Tibial nerve (tissue), 4 donors: ENCODE data around the gene VTCN1. TPM values are rescaled to one million over a fixed set of nuclear protein-coding genes. Genes with fewer than 3 reads are reported as not detected.

Experiments used
- DNase-seq, 2 donors: peaks; one replicate each; pipeline ENCODE4 v3.0.0-alpha.2; 2019; ENCODE audit warnings: low spot score in 2 of 2
- H3K27ac ChIP-seq, 4 donors: fragments of 200-600 bp; sonication (generic) in 3 of 4; one replicate each; pipeline ENCODE4 v1.5.1; 2017 to 2019; ENCODE audit warnings: mild to moderate bottlenecking in 1 of 4
- H3K27me3 ChIP-seq, 2 donors: fragments of 200-600 bp; sonication (generic) in 1 of 2; one replicate each; pipeline versions ENCODE4 v1.5.1 to v1.6.0; 2017 to 2019
- H3K36me3 ChIP-seq, 3 donors: fragments of 200-600 bp; sonication (generic); one replicate each; pipeline ENCODE4 v1.5.1; 2018 to 2019
- H3K4me1 ChIP-seq, 4 donors: fragments of 200-600 bp; sonication (generic) in 3 of 4; one replicate each; pipeline ENCODE4 v1.5.1; 2017 to 2019
- H3K4me3 ChIP-seq, 4 donors: fragments of 200-600 bp; sonication (generic) in 3 of 4; one replicate each; pipeline ENCODE4 v1.5.1; 2017 to 2019; ENCODE audit warnings: mild to moderate bottlenecking in 1 of 4, moderate library complexity in 1 of 4
- H3K9me3 ChIP-seq, 4 donors: fragments of 200-600 bp; sonication (generic) in 3 of 4; one replicate each; pipeline ENCODE4 v1.5.1; 2017 to 2019
- CTCF ChIP-seq, 5 experiments: fragments of 200-600 bp in 3 of 5; fragments of 450-650 bp in 2 of 5; sonication (generic) in 3 of 5; IDR thresholded peaks; one replicate each; pipeline ENCODE4 v1.5.1; 2016 to 2019; ENCODE audit warnings: antibody characterized with exemption in 5 of 5, mild to moderate bottlenecking in 3 of 5, moderate library complexity in 2 of 5
- EP300 ChIP-seq, 2 donors: sonication (generic); formaldehyde crosslinking; IDR thresholded peaks; one replicate each; pipeline ENCODE4 v1.6.1; 2017; ENCODE audit warnings: antibody characterized with exemption in 2 of 2, mild to moderate bottlenecking in 1 of 2
- POLR2A ChIP-seq, 2 donors: fragments of 450-650 bp; IDR thresholded peaks; one replicate each; pipeline ENCODE4 v1.6.1; 2017; ENCODE audit warnings: antibody characterized with exemption in 2 of 2, mild to moderate bottlenecking in 2 of 2, moderate library complexity in 2 of 2
- WGBS, 2 donors: methylation state at CpG; one replicate each; pipeline ENCODE4 v1.1.5; 2018; 5-methylcytosine and 5-hydroxymethylcytosine counted together
- total RNA-seq, 4 donors: library from RNA; depleted of rRNA; stranded (reverse); fragments of >200 nt; gene quantifications; one replicate each; pipeline ENCODE4 v1.1.0, GENCODE V29; 2016

VTCN1 gene
- total RNA-seq, 4 donors from 2014 or later: not detected

- Histone ChIP-seq H3K27me3 (no peaks in the 10 kb centered on the region), H3K4me1 (no peaks in the 10 kb centered on the region), H3K9me3 (no peaks in the 10 kb centered on the region), H3K4me3 (no peak overlapping the region), H3K36me3 (no peaks in the 10 kb centered on the region), H3K27ac (no peak overlapping the region)
- no peak for TF ChIP-seq EP300 (IDR thresholded peaks at IDR 0.05)
- no peak for TF ChIP-seq CTCF (IDR thresholded peaks at IDR 0.05)
- TF ChIP-seq POLR2A (IDR thresholded peaks at IDR 0.05): no peak
- DNase-seq: no peak
These were observed 67.6 kb downstream of the VTCN1 start for GRCh38 chr1:117143172-117143571.

- Histone ChIP-seq H3K4me1 (no peaks in the 10 kb centered on the region), H3K36me3 (no peaks in the 10 kb centered on the region), H3K4me3 (no peak overlapping the region), H3K9me3 (no peaks in the 10 kb centered on the region), H3K27ac (no peak overlapping the region), H3K27me3 (no peaks in the 10 kb centered on the region)
- TF ChIP-seq POLR2A (IDR thresholded peaks at IDR 0.05) (no peak), CTCF (IDR thresholded peaks at IDR 0.05) (no peak), EP300 (IDR thresholded peaks at IDR 0.05) (no peak)
- WGBS, 2 donors: 80 to 89% methylated on average over 2 of the region's 2 CpGs
- DNase-seq: no peak
These were observed 68.5 kb downstream of the VTCN1 start for GRCh38 chr1:117142200-117142599.

- H3K27ac ChIP-seq: no peak overlapping the region
- no peaks in the 10 kb centered on the region for H3K27me3 ChIP-seq
- no peaks in the 10 kb centered on the region for H3K9me3 ChIP-seq
- H3K4me1 ChIP-seq: no peaks in the 10 kb centered on the region
- TF ChIP-seq EP300 (IDR thresholded peaks at IDR 0.05): no peak
- TF ChIP-seq POLR2A (IDR thresholded peaks at IDR 0.05): no peak
- no peak for TF ChIP-seq CTCF (IDR thresholded peaks at IDR 0.05)
- WGBS, 2 donors: 39 to 49% methylated on average over 1 of the region's 1 CpG
- no peaks in the 10 kb centered on the region for H3K36me3 ChIP-seq
- no peak overlapping the region for H3K4me3 ChIP-seq
- no peak for DNase-seq
These were observed 72.2 kb downstream of the VTCN1 start for GRCh38 chr1:117138561-117138960.

GRCh38 chr1:117138106-117138505 lies 72.6 kb downstream of the VTCN1 start:
- Histone ChIP-seq H3K27ac (no peak overlapping the region), H3K4me1 (no peaks in the 10 kb centered on the region), H3K36me3 (no peaks in the 10 kb centered on the region), H3K4me3 (no peak overlapping the region), H3K9me3 (no peaks in the 10 kb centered on the region), H3K27me3 (no peaks in the 10 kb centered on the region)
- WGBS, 2 donors: 87 to 95% methylated on average over 3 of the region's 3 CpGs
- no peak for TF ChIP-seq CTCF (IDR thresholded peaks at IDR 0.05)
- no peak for TF ChIP-seq POLR2A (IDR thresholded peaks at IDR 0.05)
- TF ChIP-seq EP300 (IDR thresholded peaks at IDR 0.05): no peak
- DNase-seq: no peak

GRCh38 chr1:117137281-117137855 lies 73.4 kb downstream of the VTCN1 start:
- H3K9me3 ChIP-seq: no peaks in the 10 kb centered on the region
- no peak overlapping the region for H3K27ac ChIP-seq
- H3K4me1 ChIP-seq: no peaks in the 10 kb centered on the region
- no peaks in the 10 kb centered on the region for H3K36me3 ChIP-seq
- no peak overlapping the region for H3K4me3 ChIP-seq
- TF ChIP-seq CTCF (IDR thresholded peaks at IDR 0.05) (no peak), EP300 (IDR thresholded peaks at IDR 0.05) (no peak), POLR2A (IDR thresholded peaks at IDR 0.05) (no peak)
- H3K27me3 ChIP-seq: no peaks in the 10 kb centered on the region
- no peak for DNase-seq
- WGBS, 2 donors: 79 to 84% methylated on average over 3 of the region's 3 CpGs
